Mucosa of rectum (tissue), 2 donors: ENCODE results near the gene TPT1.
A peak's percentile ranks its signal among the peaks of the same experiment; 100 is the strongest.
"Not testable (repeated sequence)": the region's sequence is repeated elsewhere in the genome, so short reads cannot be mapped to it uniquely, and the experiment has no call there.

ENCODE experiments used
- H3K27ac ChIP-seq, 2 donors: one replicate each; pipeline ENCODE4 v1.7.0; 2013; ENCODE audit warnings: inconsistent platforms in 2 of 2, low read depth in 2 of 2, low read length in 2 of 2
- H3K27me3 ChIP-seq, 2 donors: one replicate each; pipeline ENCODE4 v1.7.0; 2013; ENCODE audit warnings: low read length in 2 of 2; ENCODE audit not compliant: control insufficient read depth in 2 of 2, insufficient read depth in 2 of 2
- H3K36me3 ChIP-seq, 2 donors: one replicate each; pipeline ENCODE4 v1.7.0; 2013; ENCODE audit warnings: low read length in 2 of 2; ENCODE audit not compliant: control insufficient read depth in 2 of 2, insufficient read depth in 2 of 2
- H3K4me1 ChIP-seq, 2 donors: one replicate each; pipeline ENCODE4 v1.7.0; 2013; ENCODE audit warnings: low read length in 2 of 2, mild to moderate bottlenecking in 1 of 2; ENCODE audit not compliant: control insufficient read depth in 2 of 2, insufficient read depth in 2 of 2
- H3K4me3 ChIP-seq, 2 donors: one replicate each; pipeline ENCODE4 v1.7.0; 2013; ENCODE audit warnings: low read length in 2 of 2
- H3K9ac ChIP-seq, 2 donors: one replicate each; pipeline ENCODE4 v1.7.0; 2013; ENCODE audit warnings: low read length in 2 of 2, low read depth in 1 of 2, mild to moderate bottlenecking in 1 of 2
- H3K9me3 ChIP-seq, 2 donors: one replicate each; pipeline ENCODE4 v1.7.0; 2013; ENCODE audit warnings: low read length in 2 of 2; ENCODE audit not compliant: control insufficient read depth in 2 of 2
- donor health status: healthy.
- donor health status: Normal muscosa, but diverticular disease.

Gene TPT1

GRCh38 chr13:45341034-45341798 lies at the start of gene TPT1:
Gene TPT1 (minus strand): TSS chr13:45341183. CDS start chr13:45341069, 114 bp downstream.
- H3K27me3 ChIP-seq, result no peaks in the 10 kb centered on the region
- H3K4me3 ChIP-seq, result peak within 1 kb of the TSS; percentile 89
- H3K36me3 ChIP-seq, result peaks cover 34 to 44% of the 10 kb centered on the region in 2 donors
- peak within 1 kb of the TSS; percentile 100 for H3K27ac ChIP-seq
- H3K9ac ChIP-seq, result peak within 1 kb of the TSS; percentile 96 to 98
- H3K4me1 ChIP-seq, result peaks cover 22 to 28% of the 10 kb centered on the region in 2 donors
- H3K9me3 ChIP-seq, result no peaks in the 10 kb centered on the region

- not testable (repeated sequence) for H3K27ac ChIP-seq, H3K9ac ChIP-seq, H3K4me1 ChIP-seq, H3K4me3 ChIP-seq, H3K27me3 ChIP-seq, H3K9me3 ChIP-seq
- H3K36me3 ChIP-seq, result peaks cover 6 to 20% of the 10 kb centered on the region in 2 donors
These were observed 49.4 kb upstream of the TPT1 start for GRCh38 chr13:45390348-45390747.

GRCh38 chr13:45388664-45389063 lies 47.7 kb upstream of the TPT1 start:
- Histone ChIP-seq H3K27me3 (no peaks in the 10 kb centered on the region), H3K27ac (no peak overlapping the region), H3K9ac (no peak overlapping the region), H3K4me1 (no peaks in the 10 kb centered on the region), H3K36me3 (peaks cover 0 to 14% of the 10 kb centered on the region in 2 donors), H3K4me3 (no peak overlapping the region), H3K9me3 (no peaks in the 10 kb centered on the region)

- H3K4me1 ChIP-seq, H3K9ac ChIP-seq, H3K27me3 ChIP-seq, H3K9me3 ChIP-seq, H3K4me3 ChIP-seq, H3K27ac ChIP-seq: not testable (repeated sequence)
- peaks cover 0 to 12% of the 10 kb centered on the region in 2 donors for H3K36me3 ChIP-seq
These were observed 46.1 kb upstream of the TPT1 start for GRCh38 chr13:45386892-45387575.

GRCh38 chr13:45385907-45386553 lies 45.0 kb upstream of the TPT1 start:
- Histone ChIP-seq H3K27me3 (no peaks in the 10 kb centered on the region), H3K9me3 (no peaks in the 10 kb centered on the region), H3K9ac (no peak overlapping the region), H3K4me3 (no peak overlapping the region), H3K36me3 (peaks cover 0 to 6% of the 10 kb centered on the region in 2 donors), H3K27ac (no peak overlapping the region), H3K4me1 (no peaks in the 10 kb centered on the region)

GRCh38 chr13:45385320-45385719 lies 44.3 kb upstream of the TPT1 start:
- Histone ChIP-seq H3K9ac (no peak overlapping the region), H3K9me3 (no peaks in the 10 kb centered on the region), H3K4me1 (no peaks in the 10 kb centered on the region), H3K27ac (no peak overlapping the region), H3K4me3 (no peak overlapping the region), H3K27me3 (no peaks in the 10 kb centered on the region), H3K36me3 (peaks cover 0 to 6% of the 10 kb centered on the region in 2 donors)

- Histone ChIP-seq H3K9me3 (no peaks in the 10 kb centered on the region), H3K4me1 (no peaks in the 10 kb centered on the region), H3K4me3 (no peak overlapping the region), H3K36me3 (peaks cover 0 to 6% of the 10 kb centered on the region in 2 donors), H3K27ac (no peak overlapping the region), H3K9ac (no peak overlapping the region), H3K27me3 (no peaks in the 10 kb centered on the region)
These were observed 43.6 kb upstream of the TPT1 start for GRCh38 chr13:45384474-45385174.

- not testable (repeated sequence) for H3K4me3 ChIP-seq, H3K9ac ChIP-seq, H3K27ac ChIP-seq, H3K4me1 ChIP-seq, H3K36me3 ChIP-seq, H3K9me3 ChIP-seq, H3K27me3 ChIP-seq
These were observed 41.8 kb upstream of the TPT1 start for GRCh38 chr13:45382739-45383138.

- Histone ChIP-seq H3K4me1 (no peaks in the 10 kb centered on the region), H3K4me3 (no peak overlapping the region), H3K9me3 (no peaks in the 10 kb centered on the region), H3K36me3 (no peaks in the 10 kb centered on the region), H3K27me3 (no peaks in the 10 kb centered on the region), H3K27ac (no peak overlapping the region), H3K9ac (no peak overlapping the region)
These were observed 40.2 kb upstream of the TPT1 start for GRCh38 chr13:45381196-45381595.

GRCh38 chr13:45380708-45381107 lies 39.7 kb upstream of the TPT1 start:
- not testable (repeated sequence) for H3K27ac ChIP-seq, H3K9me3 ChIP-seq, H3K36me3 ChIP-seq, H3K9ac ChIP-seq, H3K4me3 ChIP-seq, H3K27me3 ChIP-seq, H3K4me1 ChIP-seq
